ENCODE measurements around the gene TRIM44. TPM values are rescaled to one million over a fixed set of nuclear protein-coding genes. Genes with fewer than 3 reads are reported as not detected.

Gene TRIM44
- total RNA-seq, 1 donor from 2014 or later = 42.3 TPM

- Histone ChIP-seq H3K9me3 (replicated peaks) (no peaks in the 10 kb centered on the region), H3K4me3 (no peak overlapping the region), H3K4me1 (peaks cover 59% of the 10 kb centered on the region), H3K27ac (replicated peaks) (no peak overlapping the region), H3K27me3 (ENCODE audit: low read depth) (peaks cover 52% of the 10 kb centered on the region), H3K36me3 (no peaks in the 10 kb centered on the region)
- TF ChIP-seq CTCF (IDR thresholded peaks at IDR 0.05; ENCODE audit: borderline replicate concordance) = no peak
- intact Hi-C loops (cut with micrococcal nuclease) = no loop called here
- DNase-seq = no peak
Observed at GRCh38 chr11:35621620-35622019, 41.0 kb upstream of the TRIM44 start.

GRCh38 chr11:35622070-35622469, 40.5 kb upstream of the TRIM44 start:
- no peak for TF ChIP-seq CTCF (IDR thresholded peaks at IDR 0.05; ENCODE audit: borderline replicate concordance)
- intact Hi-C loops (cut with micrococcal nuclease) = no loop called here
- H3K36me3 ChIP-seq = no peaks in the 10 kb centered on the region
- H3K4me3 ChIP-seq = no peak overlapping the region
- no peak for DNase-seq
- H3K4me1 ChIP-seq = peaks cover 59% of the 10 kb centered on the region
- H3K9me3 ChIP-seq (replicated peaks) = no peaks in the 10 kb centered on the region
- peaks cover 52% of the 10 kb centered on the region for H3K27me3 ChIP-seq (ENCODE audit: low read depth)
- H3K27ac ChIP-seq (replicated peaks) = no peak overlapping the region

GRCh38 chr11:35623621-35624168, 38.9 kb upstream of the TRIM44 start:
- peaks cover 53% of the 10 kb centered on the region for H3K27me3 ChIP-seq (ENCODE audit: low read depth)
- no peak for TF ChIP-seq CTCF (IDR thresholded peaks at IDR 0.05; ENCODE audit: borderline replicate concordance)
- no peak overlapping the region for H3K4me3 ChIP-seq
- H3K4me1 ChIP-seq = peaks cover 46% of the 10 kb centered on the region
- H3K9me3 ChIP-seq (replicated peaks) = no peaks in the 10 kb centered on the region
- no peak overlapping the region for H3K27ac ChIP-seq (replicated peaks)
- no peaks in the 10 kb centered on the region for H3K36me3 ChIP-seq
- intact Hi-C loops (cut with micrococcal nuclease) = no loop called here
- no peak for DNase-seq

- no peak for TF ChIP-seq CTCF (IDR thresholded peaks at IDR 0.05; ENCODE audit: borderline replicate concordance)
- H3K4me3 ChIP-seq = no peak overlapping the region
- intact Hi-C loops (cut with micrococcal nuclease) = no loop called here
Observed at GRCh38 chr11:35624316-35624715, 38.3 kb upstream of the TRIM44 start.

GRCh38 chr11:35624781-35625180, 37.8 kb upstream of the TRIM44 start:
- no peaks in the 10 kb centered on the region for H3K36me3 ChIP-seq
- H3K9me3 ChIP-seq (replicated peaks) = no peaks in the 10 kb centered on the region
- H3K27me3 ChIP-seq (ENCODE audit: low read depth) = peaks cover 53% of the 10 kb centered on the region
- no peak overlapping the region for H3K27ac ChIP-seq (replicated peaks)
- DNase-seq = no peak
- peaks cover 35% of the 10 kb centered on the region for H3K4me1 ChIP-seq
- intact Hi-C loops (cut with micrococcal nuclease) = no loop called here
- H3K4me3 ChIP-seq = no peak overlapping the region
- no peak for TF ChIP-seq CTCF (IDR thresholded peaks at IDR 0.05; ENCODE audit: borderline replicate concordance)

More at GRCh38 chr11:35624316-35624715, 38.3 kb upstream of the TRIM44 start:
- H3K36me3 ChIP-seq = no peaks in the 10 kb centered on the region
- H3K9me3 ChIP-seq (replicated peaks) = no peaks in the 10 kb centered on the region
- H3K27ac ChIP-seq (replicated peaks) = no peak overlapping the region
- no peak for DNase-seq
- H3K27me3 ChIP-seq (ENCODE audit: low read depth) = peaks cover 53% of the 10 kb centered on the region
- H3K4me1 ChIP-seq = peaks cover 40% of the 10 kb centered on the region
